H9 (cell line): ENCODE data around the gene TFF2. TPM values are rescaled to one million over a fixed set of nuclear protein-coding genes. Genes with fewer than 3 reads are reported as not detected.

Experiments used
- DNase-seq: peaks from one replicate; pipeline ENCODE4 v3.0.0-alpha.2; 2017
- H2AFZ ChIP-seq: one replicate; pipeline ENCODE4 v1.6.1; 2013; ENCODE audit warnings: mild to moderate bottlenecking, low read length, control low read depth, moderate library complexity
- H2AK5ac ChIP-seq: 2 replicates; pipeline ENCODE4 v1.6.1; 2013; ENCODE audit warnings: low read length, control low read depth, mixed read lengths; ENCODE audit not compliant: insufficient read length
- H2BK120ac ChIP-seq: one replicate; pipeline ENCODE4 v1.6.1; 2013; ENCODE audit warnings: low read depth, mild to moderate bottlenecking, low read length, control low read depth, inconsistent platforms; ENCODE audit not compliant: poor library complexity, severe bottlenecking
- H2BK12ac ChIP-seq: 2 replicates; pipeline ENCODE4 v1.6.1; 2013; ENCODE audit warnings: low read length, control low read depth, mixed read lengths, low read depth; ENCODE audit not compliant: insufficient read length
- H2BK15ac ChIP-seq: 2 replicates; pipeline ENCODE4 v1.6.1; 2013; ENCODE audit warnings: low read depth, low read length, control low read depth
- H2BK20ac ChIP-seq: one replicate; pipeline ENCODE4 v1.6.1; 2013; ENCODE audit warnings: low read depth, mild to moderate bottlenecking, low read length, control low read depth, inconsistent platforms; ENCODE audit not compliant: poor library complexity, severe bottlenecking
- H2BK5ac ChIP-seq: 2 replicates; pipeline ENCODE4 v1.6.1; 2013; ENCODE audit warnings: low read length, control low read depth, mixed read lengths; ENCODE audit not compliant: insufficient read length
- H3K14ac ChIP-seq: 2 replicates; pipeline ENCODE4 v1.6.1; 2013; ENCODE audit warnings: low read length, control low read depth; ENCODE audit not compliant: insufficient read depth
- H3K18ac ChIP-seq: 2 replicates; pipeline ENCODE4 v1.6.1; 2013; ENCODE audit warnings: low read depth, mild to moderate bottlenecking, mixed read lengths, low read length, control low read depth; ENCODE audit not compliant: insufficient read length
- H3K23ac ChIP-seq: 2 replicates; pipeline ENCODE4 v1.6.1; 2013; ENCODE audit warnings: low read length, control low read depth, mixed read lengths, low read depth; ENCODE audit not compliant: insufficient read length
- H3K23me2 ChIP-seq: 2 replicates; pipeline ENCODE4 v1.6.1; 2013; ENCODE audit warnings: low read depth, mild to moderate bottlenecking, mixed read lengths, low read length, control low read depth; ENCODE audit not compliant: insufficient read length, poor library complexity, severe bottlenecking
- H3K27ac ChIP-seq: 2 replicates; pipeline ENCODE4 v1.5.1; 2013; ENCODE audit warnings: low read length, control low read depth, mixed read lengths, low read depth; ENCODE audit not compliant: insufficient read length
- H3K27me3 ChIP-seq: 2 replicates; pipeline ENCODE4 v1.6.1; 2013; ENCODE audit warnings: low read length, control low read depth, inconsistent platforms; ENCODE audit not compliant: insufficient read depth
- H3K4ac ChIP-seq: 2 replicates; pipeline ENCODE4 v1.6.1; 2013; ENCODE audit warnings: low read depth, mild to moderate bottlenecking, control low read depth, inconsistent platforms, low read length, moderate library complexity
- H3K4me1 ChIP-seq: 2 replicates; pipeline ENCODE4 v1.6.1; 2013; ENCODE audit warnings: low read length, control low read depth, inconsistent platforms; ENCODE audit not compliant: insufficient read depth
- H3K4me2 ChIP-seq: 2 replicates; pipeline ENCODE4 v1.6.1; 2013; ENCODE audit warnings: low read length, control low read depth, mixed read lengths; ENCODE audit not compliant: insufficient read length, insufficient read depth
- H3K56ac ChIP-seq: 2 replicates; pipeline ENCODE4 v1.6.1; 2013; ENCODE audit warnings: low read depth, mild to moderate bottlenecking, mixed read lengths, low read length, control low read depth; ENCODE audit not compliant: insufficient read length
- H3K79me1 ChIP-seq: 2 replicates; pipeline ENCODE4 v1.6.1; 2013; ENCODE audit warnings: low read depth, mild to moderate bottlenecking, moderate library complexity, low read length, control low read depth, inconsistent platforms; ENCODE audit not compliant: insufficient read depth, poor library complexity, severe bottlenecking
- H3K79me2 ChIP-seq: 2 replicates; pipeline ENCODE4 v1.6.1; 2013; ENCODE audit warnings: low read length, control low read depth, inconsistent platforms; ENCODE audit not compliant: insufficient read depth
- H3K9ac ChIP-seq: 2 replicates; pipeline ENCODE4 v1.6.1; 2013; ENCODE audit warnings: low read length, control low read depth, mixed read lengths; ENCODE audit not compliant: insufficient read length; ENCODE audit errors: extremely low read depth
- H3K9me3 ChIP-seq: one replicate; pipeline ENCODE4 v1.6.1; 2013; ENCODE audit warnings: low read depth, low read length, inconsistent platforms; ENCODE audit not compliant: control insufficient read depth
- H3T11ph ChIP-seq: one replicate; pipeline ENCODE4 v1.6.1; 2013; ENCODE audit warnings: mild to moderate bottlenecking, low read length, control low read depth, inconsistent platforms
- H4K20me1 ChIP-seq: one replicate; pipeline ENCODE4 v1.6.1; 2013; ENCODE audit not compliant: control insufficient read depth, insufficient read length, insufficient read depth
- H4K5ac ChIP-seq: 2 replicates; pipeline ENCODE4 v1.6.1; 2013; ENCODE audit warnings: low read depth, mild to moderate bottlenecking, mixed read lengths, low read length, control low read depth; ENCODE audit not compliant: insufficient read length
- H4K8ac ChIP-seq: replicated peaks from 2 replicates; pipeline ENCODE4 v1.6.1; 2013; ENCODE audit warnings: low read length, control low read depth, mixed read lengths, low read depth; ENCODE audit not compliant: insufficient read length
- H4K91ac ChIP-seq: 2 replicates; pipeline ENCODE4 v1.6.1; 2013; ENCODE audit warnings: low read depth, mild to moderate bottlenecking, moderate library complexity, mixed read lengths, low read length, control low read depth; ENCODE audit not compliant: insufficient read length
- H3K27ac Mint-ChIP-seq, 3 experiments: 2 replicates in 2 of 3; 3 replicates in 1 of 3; pipeline ENCODE4 v1.8.0; 2020 to 2021; ENCODE audit warnings: mixed read lengths in 3 of 3, mild to moderate bottlenecking in 1 of 3, moderate library complexity in 1 of 3
- H3K27me3 Mint-ChIP-seq: 2 replicates; pipeline ENCODE4 v1.8.0; 2021; ENCODE audit warnings: low read depth, mild to moderate bottlenecking, moderate library complexity, mixed read lengths
- H3K36me3 Mint-ChIP-seq, 3 experiments: 2 replicates in 2 of 3; 3 replicates in 1 of 3; pipeline ENCODE4 v1.8.0; 2020 to 2021; ENCODE audit warnings: low read depth in 3 of 3, mixed read lengths in 3 of 3; ENCODE audit not compliant: insufficient read depth in 1 of 3
- H3K4me1 Mint-ChIP-seq, 2 experiments: 2 replicates each; pipeline ENCODE4 v1.8.0; 2020; ENCODE audit warnings: mixed read lengths in 2 of 2
- H3K4me3 Mint-ChIP-seq, 2 experiments: 2 replicates in 1 of 2; 3 replicates in 1 of 2; pipeline ENCODE4 v1.8.0; 2020 to 2021; ENCODE audit warnings: mild to moderate bottlenecking in 2 of 2, mixed read lengths in 2 of 2, moderate library complexity in 1 of 2
- H3K9me3 Mint-ChIP-seq, 2 experiments: 2 replicates in 1 of 2; 3 replicates in 1 of 2; pipeline ENCODE4 v1.8.0; 2020; ENCODE audit warnings: mild to moderate bottlenecking in 2 of 2, mixed read lengths in 2 of 2, moderate library complexity in 1 of 2
- CTCF ChIP-seq: fragments of 200-600 bp; sonication (generic); conservative IDR thresholded peaks from 3 replicates; pipeline ENCODE4 v1.8.0; 2021; ENCODE audit warnings: antibody characterized with exemption, mild to moderate bottlenecking
- WGBS: extraction: QIAGEN DNeasy Blood & Tissue Kit; methylation state at CpG from one replicate; pipeline ENCODE4 v1.1.7; 2013; ENCODE audit warnings: missing lambda C conversion rate, low lambda C conversion rate, mixed read lengths; ENCODE audit not compliant: insufficient read length; ENCODE audit errors: extremely low coverage; 5-methylcytosine and 5-hydroxymethylcytosine counted together
- total RNA-seq: library from RNA; stranded (reverse); gene quantifications from 2 replicates; pipeline ENCODE4 v1.2.1, GENCODE V29; 2021

Gene TFF2
- total RNA-seq, 1 experiment from 2014 or later, result not detected

DNA sequence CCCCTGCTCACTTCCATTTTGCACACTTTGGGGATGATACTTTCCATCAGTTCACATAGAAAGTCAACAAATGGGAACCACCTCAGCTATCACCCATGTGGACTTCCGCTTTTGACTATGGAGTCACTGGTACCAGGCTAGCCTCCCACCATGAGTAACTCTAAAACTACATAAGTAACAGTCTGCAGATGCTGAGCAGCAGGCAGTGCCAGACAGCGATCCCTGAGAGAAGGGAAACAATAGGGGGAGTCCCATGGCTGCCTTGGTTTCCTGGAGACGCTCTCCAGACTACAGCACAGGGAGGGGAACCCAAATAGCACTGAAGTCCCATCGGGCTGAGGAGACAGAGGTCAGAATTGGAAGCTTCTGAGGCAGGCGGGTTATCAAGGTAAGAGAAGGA is 2.8 kb upstream of the TFF2 start:
- no peak overlapping the region for H2BK20ac ChIP-seq
- no peak for DNase-seq
- no peaks in the 10 kb centered on the region for H3K4me1 ChIP-seq
- no peaks in the 10 kb centered on the region for H3K79me2 ChIP-seq
- no peak overlapping the region for H3K4ac ChIP-seq
- H2BK120ac ChIP-seq, result no peak overlapping the region
- no peak overlapping the region for H3K27ac Mint-ChIP-seq
- H3K56ac ChIP-seq, result no peak overlapping the region
- no peak overlapping the region for H3K27ac ChIP-seq
- no peak overlapping the region for H3K23ac ChIP-seq
- no peak overlapping the region for H2BK12ac ChIP-seq
- H3K79me1 ChIP-seq, result no peaks in the 10 kb centered on the region
- no peak for TF ChIP-seq CTCF
- peaks cover 0 to 3% (median 0%) of the 10 kb centered on the region in 3 experiments; a peak in 2 of 7 replicates for H3K36me3 Mint-ChIP-seq
- no peak overlapping the region for H3K18ac ChIP-seq
- H3K4me3 Mint-ChIP-seq, result no peak overlapping the region
- H3T11ph ChIP-seq, result no peak overlapping the region
- no peaks in the 10 kb centered on the region for H3K27me3 ChIP-seq
- peak overlapping the region; percentile 57 for H4K5ac ChIP-seq
- no peak overlapping the region for H2AK5ac ChIP-seq
- H3K27me3 Mint-ChIP-seq, result peaks cover 4% of the 10 kb centered on the region
- H4K91ac ChIP-seq, result no peak overlapping the region
- no peak overlapping the region for H2AFZ ChIP-seq
- H4K20me1 ChIP-seq, result no peaks in the 10 kb centered on the region
- H3K9ac ChIP-seq, result no peak overlapping the region
- H3K14ac ChIP-seq, result no peak overlapping the region
- peaks cover 0 to 8% of the 10 kb centered on the region in 2 experiments; a peak in 4 of 5 replicates for H3K9me3 Mint-ChIP-seq
- no peak overlapping the region for H2BK5ac ChIP-seq
- H2BK15ac ChIP-seq, result no peak overlapping the region
- H3K4me1 Mint-ChIP-seq, result peaks cover 5 to 6% of the 10 kb centered on the region in 2 experiments; a peak in 2 of 4 replicates
- no peaks in the 10 kb centered on the region for H3K9me3 ChIP-seq
- no CpG with 5 or more reads among the region's 5 CpGs for WGBS
- no peaks in the 10 kb centered on the region for H3K23me2 ChIP-seq
- no peak overlapping the region for H3K4me2 ChIP-seq
- no peak overlapping the region for H4K8ac ChIP-seq
